ENCODE measurements around the gene LAMP5.

DNA sequence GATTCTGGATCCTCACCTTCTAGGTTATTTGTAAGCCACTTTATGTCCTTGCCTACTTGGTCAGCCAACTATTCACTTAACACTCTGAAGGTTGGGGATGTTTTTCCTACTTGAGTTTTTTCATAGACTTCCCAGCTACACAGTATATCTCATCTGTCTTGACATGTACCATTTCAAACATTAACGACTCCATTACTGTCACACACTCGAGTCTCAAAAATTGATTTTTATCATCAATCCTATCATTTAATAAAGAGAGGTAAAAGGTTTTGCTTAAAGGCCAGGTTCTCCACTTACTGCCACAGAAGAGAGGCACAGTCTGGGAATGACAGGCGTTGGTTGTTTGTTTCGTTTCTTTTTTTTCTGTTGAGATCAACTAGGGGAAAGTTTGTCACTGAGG, 38.2 kb upstream of the LAMP5 start:
- TF ChIP-seq, protein P1, sequence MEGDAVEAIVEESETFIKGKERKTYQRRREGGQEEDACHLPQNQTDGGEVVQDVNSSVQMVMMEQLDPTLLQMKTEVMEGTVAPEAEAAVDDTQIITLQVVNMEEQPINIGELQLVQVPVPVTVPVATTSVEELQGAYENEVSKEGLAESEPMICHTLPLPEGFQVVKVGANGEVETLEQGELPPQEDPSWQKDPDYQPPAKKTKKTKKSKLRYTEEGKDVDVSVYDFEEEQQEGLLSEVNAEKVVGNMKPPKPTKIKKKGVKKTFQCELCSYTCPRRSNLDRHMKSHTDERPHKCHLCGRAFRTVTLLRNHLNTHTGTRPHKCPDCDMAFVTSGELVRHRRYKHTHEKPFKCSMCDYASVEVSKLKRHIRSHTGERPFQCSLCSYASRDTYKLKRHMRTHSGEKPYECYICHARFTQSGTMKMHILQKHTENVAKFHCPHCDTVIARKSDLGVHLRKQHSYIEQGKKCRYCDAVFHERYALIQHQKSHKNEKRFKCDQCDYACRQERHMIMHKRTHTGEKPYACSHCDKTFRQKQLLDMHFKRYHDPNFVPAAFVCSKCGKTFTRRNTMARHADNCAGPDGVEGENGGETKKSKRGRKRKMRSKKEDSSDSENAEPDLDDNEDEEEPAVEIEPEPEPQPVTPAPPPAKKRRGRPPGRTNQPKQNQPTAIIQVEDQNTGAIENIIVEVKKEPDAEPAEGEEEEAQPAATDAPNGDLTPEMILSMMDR (IDR thresholded peaks at IDR 0.05; ENCODE audit: low read depth, low read length): no peak
- TF ChIP-seq EZH2phosphoT487 (IDR thresholded peaks at IDR 0.05; ENCODE audit: low read depth): no peak

Measured in OCI-LY3 (cell line).